Left ventricle myocardium inferior (tissue), 1 donor: ENCODE data around the gene RUNX2. TPM values are rescaled to one million over a fixed set of nuclear protein-coding genes. Genes with fewer than 3 reads are reported as not detected.

Source experiments
- DNase-seq: peaks from one replicate; pipeline ENCODE4 v3.0.0-alpha.2; 2020
- H3K27ac ChIP-seq: fragments of 200-600 bp; replicated peaks from 2 replicates; pipeline ENCODE4 v1.8.0; 2021
- H3K27me3 ChIP-seq: fragments of 200-600 bp; 2 replicates; pipeline ENCODE4 v1.8.0; 2021; ENCODE audit warnings: low read depth
- H3K36me3 ChIP-seq: fragments of 200-600 bp; 2 replicates; pipeline ENCODE4 v1.8.0; 2021
- H3K4me1 ChIP-seq: fragments of 200-600 bp; 2 replicates; pipeline ENCODE4 v1.8.0; 2021
- H3K4me3 ChIP-seq: fragments of 200-600 bp; 2 replicates; pipeline ENCODE4 v1.8.0; 2021; ENCODE audit warnings: mild to moderate bottlenecking, moderate library complexity
- H3K9me3 ChIP-seq: fragments of 200-600 bp; replicated peaks from 2 replicates; pipeline ENCODE4 v1.8.0; 2021
- CTCF ChIP-seq: fragments of 200-600 bp; IDR thresholded peaks from 2 replicates; pipeline ENCODE4 v1.8.0; 2021; ENCODE audit warnings: antibody characterized with exemption, mild to moderate bottlenecking, borderline replicate concordance
- intact Hi-C: fragments of 100-400 bp; cut with micrococcal nuclease; formaldehyde crosslinking; loops from one replicate; pipeline ENCODE4 v1.11.0; 2022
- total RNA-seq: library from RNA; stranded (reverse); fragmentation: NEBNext Ultra II Directional; extraction: Animal tissue kit (Norgen Biotek cat#: 25700); gene quantifications from one replicate; pipeline ENCODE4 v1.2.1, GENCODE V29; 2021
- donor health status: DM: no; HTN: yes; CAD: no; lungs with severe emphysema.

Gene RUNX2
- total RNA-seq, 1 donor from 2014 or later, result 0.38 TPM

- intact Hi-C loops, result no loop called here
- no peak for DNase-seq
- Histone ChIP-seq H3K9me3 (no peaks in the 10 kb centered on the region), H3K27ac (no peak overlapping the region), H3K27me3 (peaks cover 3% of the 10 kb centered on the region), H3K36me3 (no peaks in the 10 kb centered on the region), H3K4me3 (no peak overlapping the region), H3K4me1 (no peaks in the 10 kb centered on the region)
- TF ChIP-seq CTCF, result no peak
Observed at GRCh38 chr6:45635284-45635867, 307.2 kb downstream of the RUNX2 start.

GRCh38 chr6:45637056-45637455 lies 308.9 kb downstream of the RUNX2 start:
- no peak for DNase-seq
- Histone ChIP-seq H3K9me3 (no peaks in the 10 kb centered on the region), H3K27ac (no peak overlapping the region), H3K4me3 (no peak overlapping the region), H3K4me1 (no peaks in the 10 kb centered on the region), H3K27me3 (peaks cover 9% of the 10 kb centered on the region), H3K36me3 (no peaks in the 10 kb centered on the region)
- no peak for TF ChIP-seq CTCF
- intact Hi-C loops, result no loop called here

DNA sequence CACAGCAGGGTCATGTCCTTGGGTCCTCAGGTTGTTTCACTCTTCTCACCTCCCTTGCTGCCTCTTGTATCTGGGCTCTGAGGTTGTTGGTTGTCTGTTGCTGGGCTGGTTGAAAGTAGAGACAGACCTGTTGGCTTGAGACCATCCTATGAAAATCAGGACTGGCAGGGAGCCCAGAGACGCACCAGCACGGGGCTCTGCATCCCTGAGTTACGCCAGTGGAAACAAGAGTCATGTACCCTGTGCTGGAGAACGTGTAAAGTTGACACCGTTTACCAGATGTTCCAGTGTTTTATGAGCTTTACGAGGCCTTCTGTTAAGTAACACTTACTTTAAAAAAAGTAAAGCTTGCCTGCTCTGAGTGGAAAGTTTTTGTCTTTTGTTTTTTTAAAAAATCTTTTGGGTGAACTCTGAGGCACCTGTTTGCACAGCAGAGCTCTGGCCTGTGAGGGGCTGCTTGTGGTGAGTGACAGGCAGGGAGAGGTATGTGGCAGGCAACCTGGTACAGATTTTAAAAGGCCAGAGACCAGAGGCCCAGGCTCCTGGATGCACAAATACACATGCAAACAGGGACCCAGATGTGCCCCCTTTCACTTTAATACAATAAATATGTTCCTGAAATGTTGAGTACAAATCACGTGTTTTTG lies 309.6 kb downstream of the RUNX2 start:
- no peak overlapping the region for H3K4me3 ChIP-seq
- no peaks in the 10 kb centered on the region for H3K4me1 ChIP-seq
- H3K27ac ChIP-seq, result no peak overlapping the region
- H3K27me3 ChIP-seq, result peaks cover 10% of the 10 kb centered on the region
- DNase-seq, result no peak
- intact Hi-C loops, result no loop called here
- H3K36me3 ChIP-seq, result no peaks in the 10 kb centered on the region
- no peaks in the 10 kb centered on the region for H3K9me3 ChIP-seq
- no peak for TF ChIP-seq CTCF

GRCh38 chr6:45640081-45640491 lies 312.0 kb downstream of the RUNX2 start:
- Histone ChIP-seq H3K9me3 (no peaks in the 10 kb centered on the region), H3K27ac (no peak overlapping the region), H3K36me3 (no peaks in the 10 kb centered on the region)

GRCh38 chr6:45640811-45641210 lies 312.7 kb downstream of the RUNX2 start:
- H3K4me1 ChIP-seq, result no peaks in the 10 kb centered on the region
- DNase-seq, result no peak
- TF ChIP-seq CTCF, result no peak
- H3K27me3 ChIP-seq, result peaks cover 31% of the 10 kb centered on the region
- no peaks in the 10 kb centered on the region for H3K9me3 ChIP-seq
- intact Hi-C loops, result no loop called here
- H3K27ac ChIP-seq, result no peak overlapping the region
- H3K4me3 ChIP-seq, result no peak overlapping the region
- H3K36me3 ChIP-seq, result no peaks in the 10 kb centered on the region

More at GRCh38 chr6:45640081-45640491, 312.0 kb downstream of the RUNX2 start:
- Histone ChIP-seq H3K27me3 (peaks cover 31% of the 10 kb centered on the region), H3K4me3 (no peak overlapping the region), H3K4me1 (no peaks in the 10 kb centered on the region)
- no peak for DNase-seq
- intact Hi-C loops, result no loop called here
- TF ChIP-seq CTCF, result no peak
